IPS-NIHi7 (cell line): Measurements from ENCODE around the gene TM4SF4.
A peak's percentile ranks its signal among the peaks of the same experiment; 100 is the strongest.

Source experiments
- DNase-seq: peaks from one replicate; pipeline ENCODE4 v3.0.0; 2012; ENCODE audit warnings: mixed read lengths; ENCODE audit errors: extremely low spot score

TM4SF4 gene

GRCh38 chr3:149481491-149481890 is 7.0 kb downstream of the TM4SF4 start:
- DNase-seq = no peak

GRCh38 chr3:149486726-149487125 is 12.2 kb downstream of the TM4SF4 start:
- DNase-seq = no peak

- DNase-seq = peak; percentile 57
Measured at GRCh38 chr3:149487598-149488197, 13.2 kb downstream of the TM4SF4 start.

GRCh38 chr3:149489060-149489690 is 14.7 kb downstream of the TM4SF4 start:
- DNase-seq = peak; percentile 73

- DNase-seq = no peak
Measured at GRCh38 chr3:149490260-149490971, 15.9 kb downstream of the TM4SF4 start.

- no peak for DNase-seq
Measured at GRCh38 chr3:149493315-149494021, 19.0 kb downstream of the TM4SF4 start.

- peak; percentile 81 for DNase-seq
Measured at GRCh38 chr3:149494022-149494758, 19.7 kb downstream of the TM4SF4 start.

GRCh38 chr3:149494759-149495580 is 20.5 kb downstream of the TM4SF4 start:
- DNase-seq = no peak

- DNase-seq = no peak
Measured at GRCh38 chr3:149495581-149496125, 21.2 kb downstream of the TM4SF4 start.

GRCh38 chr3:149496891-149497290 is 22.4 kb downstream of the TM4SF4 start:
- no peak for DNase-seq

- DNase-seq = no peak
Measured at GRCh38 chr3:149497966-149498670, 23.6 kb downstream of the TM4SF4 start.

GRCh38 chr3:149501524-149501923 is 27.0 kb downstream of the TM4SF4 start:
- DNase-seq = no peak

- no peak for DNase-seq
Measured at GRCh38 chr3:149502438-149502837, 27.9 kb downstream of the TM4SF4 start.

- DNase-seq = no peak
Measured at GRCh38 chr3:149506540-149506939, 32.0 kb downstream of the TM4SF4 start.

GRCh38 chr3:149506965-149507364 is 32.5 kb downstream of the TM4SF4 start:
- DNase-seq = no peak

- no peak for DNase-seq
Measured at GRCh38 chr3:149507491-149508324, 33.2 kb downstream of the TM4SF4 start.

- no peak for DNase-seq
Measured at GRCh38 chr3:149509526-149509925, 35.0 kb downstream of the TM4SF4 start.

- no peak for DNase-seq
Measured at GRCh38 chr3:149510480-149510879, 36.0 kb downstream of the TM4SF4 start.

- DNase-seq = no peak
Measured at GRCh38 chr3:149511040-149511626, 36.6 kb downstream of the TM4SF4 start.
